Liver (tissue), 9 donors: ENCODE measurements around the gene ETNK1. TPM values are rescaled to one million over a fixed set of nuclear protein-coding genes. Genes with fewer than 3 reads are reported as not detected.

ENCODE experiments used
- DNase-seq: peaks from one replicate; pipeline ENCODE4 v3.0.0-alpha.2; 2017; ENCODE audit warnings: low spot score
- H3K27ac ChIP-seq, 2 donors: one replicate each; pipeline ENCODE4 v1.7.0; 2013; ENCODE audit warnings: inconsistent platforms in 2 of 2, low read length in 2 of 2, control low read depth in 1 of 2, low read depth in 1 of 2, mild to moderate bottlenecking in 1 of 2
- H3K27me3 ChIP-seq, 4 donors: one replicate each; pipeline versions ENCODE4 v1.6.1 to v1.7.0; 2013; ENCODE audit warnings: low read length in 3 of 4, inconsistent platforms in 1 of 4, mild to moderate bottlenecking in 1 of 4, moderate library complexity in 1 of 4; ENCODE audit not compliant: control insufficient read depth in 4 of 4, insufficient read depth in 4 of 4
- H3K36me3 ChIP-seq, 4 donors: one replicate each; pipeline versions ENCODE4 v1.6.1 to v1.7.0; 2013; ENCODE audit warnings: low read length in 3 of 4, mild to moderate bottlenecking in 3 of 4, low read depth in 1 of 4, moderate library complexity in 1 of 4; ENCODE audit not compliant: control insufficient read depth in 4 of 4, insufficient read depth in 3 of 4
- H3K4me1 ChIP-seq, 4 donors: one replicate each; pipeline versions ENCODE4 v1.6.1 to v1.7.0; 2013; ENCODE audit warnings: low read length in 3 of 4, mild to moderate bottlenecking in 3 of 4, moderate library complexity in 1 of 4; ENCODE audit not compliant: control insufficient read depth in 4 of 4, insufficient read depth in 4 of 4
- H3K4me3 ChIP-seq, 3 donors: one replicate each; pipeline versions ENCODE4 v1.6.1 to v1.7.0; 2013; ENCODE audit warnings: low read length in 3 of 3, control low read depth in 1 of 3, low read depth in 1 of 3, mild to moderate bottlenecking in 1 of 3
- H3K9ac ChIP-seq, 2 donors: one replicate each; pipeline ENCODE4 v1.7.0; 2013; ENCODE audit warnings: low read length in 2 of 2, mild to moderate bottlenecking in 2 of 2, moderate library complexity in 2 of 2, control low read depth in 1 of 2, low read depth in 1 of 2
- H3K9me3 ChIP-seq, 4 donors: one replicate each; pipeline versions ENCODE4 v1.6.1 to v1.7.0; 2013; ENCODE audit warnings: low read length in 3 of 4; ENCODE audit not compliant: control insufficient read depth in 4 of 4
- ATF3 ChIP-seq: IDR thresholded peaks from 2 replicates; pipeline ENCODE4 v1.6.1; 2016; ENCODE audit warnings: antibody characterized with exemption
- CTCF ChIP-seq: fragments of 150-350 bp; IDR thresholded peaks from 2 replicates; pipeline ENCODE4 v1.5.1; 2017; ENCODE audit warnings: improper control_type of control experiment, low read depth, low read length; ENCODE audit not compliant: missing input control
- EGR1 ChIP-seq, 2 donors: IDR thresholded peaks; 2 replicates each; pipeline ENCODE4 v1.6.1; 2016 to 2018; ENCODE audit warnings: antibody characterized with exemption in 2 of 2, low read depth in 2 of 2
- FOXA1 ChIP-seq: IDR thresholded peaks from 2 replicates; pipeline ENCODE4 v1.6.1; 2016; ENCODE audit warnings: antibody characterized with exemption
- FOXA2 ChIP-seq: IDR thresholded peaks from 2 replicates; pipeline ENCODE4 v1.6.1; 2016; ENCODE audit warnings: antibody characterized with exemption
- GABPA ChIP-seq, 2 donors: IDR thresholded peaks in 1 of 2; conservative IDR thresholded peaks in 1 of 2; 2 replicates each; pipeline ENCODE4 v1.6.1; 2016; ENCODE audit warnings: antibody characterized with exemption in 2 of 2, mild to moderate bottlenecking in 1 of 2, moderate library complexity in 1 of 2
- HNF4A ChIP-seq, 2 donors: conservative IDR thresholded peaks; 2 replicates each; pipeline ENCODE4 v1.6.1; 2016; ENCODE audit warnings: antibody characterized with exemption in 2 of 2, mild to moderate bottlenecking in 2 of 2
- HNF4G ChIP-seq: IDR thresholded peaks from 2 replicates; pipeline ENCODE4 v1.6.1; 2016; ENCODE audit warnings: antibody characterized with exemption
- JUND ChIP-seq, 2 donors: IDR thresholded peaks; 2 replicates each; pipeline ENCODE4 v1.6.1; 2016; ENCODE audit warnings: antibody characterized with exemption in 2 of 2
- MAX ChIP-seq: IDR thresholded peaks from 2 replicates; pipeline ENCODE4 v1.6.1; 2016; ENCODE audit warnings: antibody characterized with exemption
- NR2F2 ChIP-seq: IDR thresholded peaks from 2 replicates; pipeline ENCODE4 v1.6.1; 2016; ENCODE audit warnings: antibody characterized with exemption
- RAD21 ChIP-seq, 2 donors: IDR thresholded peaks; 2 replicates each; pipeline ENCODE4 v1.6.1; 2016; ENCODE audit warnings: antibody characterized with exemption in 2 of 2, mild to moderate bottlenecking in 2 of 2
- REST ChIP-seq: IDR thresholded peaks from 2 replicates; pipeline ENCODE4 v1.6.1; 2016; ENCODE audit warnings: antibody characterized with exemption, mild to moderate bottlenecking
- RXRA ChIP-seq, 2 donors: IDR thresholded peaks; 2 replicates each; pipeline ENCODE4 v1.6.1; 2017 to 2018; ENCODE audit warnings: antibody characterized with exemption in 2 of 2, mild to moderate bottlenecking in 1 of 2
- SP1 ChIP-seq: IDR thresholded peaks from 2 replicates; pipeline ENCODE4 v1.6.1; 2018; ENCODE audit warnings: antibody characterized with exemption, mild to moderate bottlenecking
- TAF1 ChIP-seq: conservative IDR thresholded peaks from 2 replicates; pipeline ENCODE4 v1.6.1; 2016; ENCODE audit warnings: antibody characterized with exemption, mild to moderate bottlenecking
- ZBTB33 ChIP-seq: IDR thresholded peaks from 2 replicates; pipeline ENCODE4 v1.6.1; 2016; ENCODE audit warnings: antibody characterized with exemption
- WGBS: extraction: QIAGEN DNeasy Blood & Tissue Kit; methylation state at CpG from one replicate; pipeline ENCODE4 v1.1.7; 2013; 5-methylcytosine and 5-hydroxymethylcytosine counted together
- polyA plus RNA-seq, 2 donors: library from polyadenylated mRNA; stranded (reverse) in 1 of 2; unstranded in 1 of 2; fragments of 200-250 nt in 1 of 2; fragments of >200 nt in 1 of 2; fragmentation: Nextera tagmentation in 1 of 2; extraction: Ambion mirVana in 1 of 2; gene quantifications; one replicate each; pipeline versions ENCODE4 v1.2.1 to v1.2.3, GENCODE V29; 2013 to 2015
- total RNA-seq, 2 donors: library from RNA; depleted of rRNA; stranded (reverse); fragments of >200 nt; gene quantifications; one replicate each; pipeline ENCODE4 v1.2.3, GENCODE V29; 2014
- donor health status: healthy.
- donor health status: healthy.
- donor health status: healthy.
- donor health status: healthy.
- donor health status: healthy.

The ETNK1 gene
- total and polyA plus RNA-seq, 4 donors: 15.6 to 51.4 (median 27.0) TPM

GRCh38 chr12:22598763-22599161 lies 26.2 kb upstream of the ETNK1 start:
- H3K4me1 ChIP-seq: peaks cover 0 to 3% (median 0%) of the 10 kb centered on the region in 4 donors
- DNase-seq: no peak
- no peaks in the 10 kb centered on the region for H3K27me3 ChIP-seq
- H3K9me3 ChIP-seq: peaks cover 0 to 2% (median 0%) of the 10 kb centered on the region in 4 donors
- TF ChIP-seq ZBTB33 (peak; percentile 2), FOXA1 (no peak)
- H3K9ac ChIP-seq: no peak overlapping the region
- H3K36me3 ChIP-seq: no peaks in the 10 kb centered on the region
- WGBS: 37% methylated on average over 4 of the region's 4 CpGs
- peak overlapping the region; percentile 32 to 67 for H3K27ac ChIP-seq
- no peak overlapping the region for H3K4me3 ChIP-seq

- Histone ChIP-seq H3K4me1 (peaks cover 0 to 3% (median 0%) of the 10 kb centered on the region in 4 donors), H3K27ac (no peak overlapping the region), H3K27me3 (no peaks in the 10 kb centered on the region), H3K9ac (no peak overlapping the region), H3K9me3 (peaks cover 0 to 2% (median 0%) of the 10 kb centered on the region in 4 donors), H3K4me3 (no peak overlapping the region), H3K36me3 (no peaks in the 10 kb centered on the region)
- 94% methylated on average over 4 of the region's 4 CpGs for WGBS
- no peak for DNase-seq
- no peak for TF ChIP-seq TAF1
- TF ChIP-seq ATF3: no peak
- TF ChIP-seq RAD21 (IDR thresholded peaks at IDR 0.05): no peak
- TF ChIP-seq FOXA2: no peak
- no peak for TF ChIP-seq REST
- TF ChIP-seq EGR1 (IDR thresholded peaks at IDR 0.05; ENCODE audit: low read depth in 2 of 2): no peak
- no peak for TF ChIP-seq CTCF
- no peak for TF ChIP-seq GABPA (IDR thresholded peaks at IDR 0.05 in 1 of 2, conservative IDR thresholded peaks at IDR 0.05 in 1 of 2)
- no peak for TF ChIP-seq HNF4A (conservative IDR thresholded peaks at IDR 0.05)
- TF ChIP-seq HNF4G: no peak
- TF ChIP-seq ZBTB33: no peak
- no peak for TF ChIP-seq SP1
- no peak for TF ChIP-seq JUND (IDR thresholded peaks at IDR 0.05)
- no peak for TF ChIP-seq FOXA1
- no peak for TF ChIP-seq MAX
- no peak for TF ChIP-seq NR2F2
- no peak for TF ChIP-seq RXRA (IDR thresholded peaks at IDR 0.05)
Observed at GRCh38 chr12:22600181-22600580, 24.8 kb upstream of the ETNK1 start.
